Panc1 (cell line): ENCODE results near the gene CYP39A1. TPM values are rescaled to one million over a fixed set of nuclear protein-coding genes. Genes with fewer than 3 reads are reported as not detected.

Source experiments
- ATAC-seq: fragments of 200-7000 bp; cut with Tn5 transposase; 2 replicates; pipeline ENCODE4 v1.9.1; 2020; ENCODE audit warnings: mild to moderate bottlenecking, moderate library complexity
- BruUV-seq: library from RNA; stranded (reverse); fragments of 400-500 nt; replicated peaks from 2 replicates; lab custom pipeline; 2021; lab: Mats Ljungman, UMichigan
- CTCF ChIA-PET: fragments of 300-600 bp; sonication (Branson Sonifier 250); formaldehyde crosslinking; loops from one replicate; lab custom pipeline; 2022; ENCODE audit warnings: antibody characterized with exemption; lab: Charles Lee
- POLR2A ChIA-PET: fragments of 300-600 bp; sonication (Branson Sonifier 250); formaldehyde crosslinking; loops from one replicate; lab custom pipeline; 2022; ENCODE audit warnings: antibody characterized with exemption; lab: Charles Lee
- DNase-seq: peaks from one replicate; pipeline ENCODE4 v3.0.0-alpha.2; 2010; ENCODE audit warnings: low read depth, low spot score
- H3K27ac ChIP-seq: 2 replicates; pipeline ENCODE4 v1.5.1; 2011; ENCODE audit warnings: mild to moderate bottlenecking, low read length, inconsistent platforms
- H3K27me3 ChIP-seq: fragments of 200-500 bp; sonication (Bioruptor generic); 2 replicates; pipeline ENCODE4 v1.6.0; 2014; ENCODE audit warnings: low read length, inconsistent platforms; ENCODE audit not compliant: control insufficient read depth, insufficient read depth
- H3K36me3 ChIP-seq: fragments of 200-500 bp; sonication (Bioruptor generic); 2 replicates; pipeline ENCODE4 v1.5.1; 2014; ENCODE audit warnings: inconsistent platforms, mild to moderate bottlenecking, low read length, moderate library complexity; ENCODE audit not compliant: control insufficient read depth, insufficient read depth
- H3K4me1 ChIP-seq: 2 replicates; pipeline ENCODE4 v1.5.1; 2011; ENCODE audit warnings: inconsistent platforms, mild to moderate bottlenecking, low read length, moderate library complexity; ENCODE audit not compliant: control insufficient read depth, insufficient read depth
- H3K4me3 ChIP-seq, 2 experiments: 2 replicates each; pipeline ENCODE4 v1.5.1; 2011 to 2012; ENCODE audit warnings: low read depth in 2 of 2, low read length in 2 of 2, mild to moderate bottlenecking in 2 of 2, inconsistent platforms in 1 of 2, moderate library complexity in 1 of 2
- H3K9me3 ChIP-seq: fragments of 200-500 bp; sonication (Bioruptor generic); 2 replicates; pipeline ENCODE4 v1.5.1; 2014; ENCODE audit warnings: low read depth, mild to moderate bottlenecking, inconsistent platforms, low read length, moderate library complexity; ENCODE audit not compliant: control insufficient read depth, insufficient read depth
- POLR2AphosphoS5 ChIP-seq: IDR thresholded peaks from 2 replicates; pipeline ENCODE4 v1.6.1; 2012; ENCODE audit warnings: mild to moderate bottlenecking, low read depth, low read length, moderate library complexity
- SIN3A ChIP-seq: IDR thresholded peaks from 2 replicates; pipeline ENCODE4 v1.6.1; 2012; ENCODE audit warnings: low read depth, mild to moderate bottlenecking, low read length, moderate library complexity, borderline replicate concordance; ENCODE audit not compliant: insufficient read depth
- TCF7L2 ChIP-seq: IDR thresholded peaks from 2 replicates; pipeline ENCODE4 v1.6.1; 2011; ENCODE audit warnings: mild to moderate bottlenecking, low read depth, low read length, inconsistent platforms
- in situ Hi-C: cut with HindIII; loops from 2 replicates; pipeline ENCODE4 v1.10.0; 2016; ENCODE audit warnings: low sequenced_read_pairs, low pct_unique_long_range_greater_than_20kb
- intact Hi-C: fragments of 100-400 bp; cut with micrococcal nuclease; formaldehyde crosslinking; loops from one replicate; pipeline ENCODE4 v1.10.0; 2022; ENCODE audit not compliant: unreplicated experiment
- total RNA-seq: library from RNA; stranded (reverse); gene quantifications from one replicate; pipeline ENCODE4 v1.2.1, GENCODE V29; 2021; ENCODE audit not compliant: unreplicated experiment
- TF ChIP-seq, protein P1 (sequence below), 2 experiments: IDR thresholded peaks; 2 replicates each; pipeline ENCODE4 v1.6.1; 2011 to 2012; ENCODE audit warnings: low read depth in 2 of 2, control low read depth in 1 of 2, low read length in 1 of 2, mild to moderate bottlenecking in 1 of 2, moderate library complexity in 1 of 2; ENCODE audit not compliant: insufficient read depth in 1 of 2
- TF ChIP-seq, protein P2 (sequence below): fragments of 450-650 bp; IDR thresholded peaks from 2 replicates; pipeline ENCODE4 v1.5.1; 2017; ENCODE audit warnings: mild to moderate bottlenecking

CYP39A1 gene
- total RNA-seq, 1 experiment from 2014 or later = 0.72 TPM

DNA sequence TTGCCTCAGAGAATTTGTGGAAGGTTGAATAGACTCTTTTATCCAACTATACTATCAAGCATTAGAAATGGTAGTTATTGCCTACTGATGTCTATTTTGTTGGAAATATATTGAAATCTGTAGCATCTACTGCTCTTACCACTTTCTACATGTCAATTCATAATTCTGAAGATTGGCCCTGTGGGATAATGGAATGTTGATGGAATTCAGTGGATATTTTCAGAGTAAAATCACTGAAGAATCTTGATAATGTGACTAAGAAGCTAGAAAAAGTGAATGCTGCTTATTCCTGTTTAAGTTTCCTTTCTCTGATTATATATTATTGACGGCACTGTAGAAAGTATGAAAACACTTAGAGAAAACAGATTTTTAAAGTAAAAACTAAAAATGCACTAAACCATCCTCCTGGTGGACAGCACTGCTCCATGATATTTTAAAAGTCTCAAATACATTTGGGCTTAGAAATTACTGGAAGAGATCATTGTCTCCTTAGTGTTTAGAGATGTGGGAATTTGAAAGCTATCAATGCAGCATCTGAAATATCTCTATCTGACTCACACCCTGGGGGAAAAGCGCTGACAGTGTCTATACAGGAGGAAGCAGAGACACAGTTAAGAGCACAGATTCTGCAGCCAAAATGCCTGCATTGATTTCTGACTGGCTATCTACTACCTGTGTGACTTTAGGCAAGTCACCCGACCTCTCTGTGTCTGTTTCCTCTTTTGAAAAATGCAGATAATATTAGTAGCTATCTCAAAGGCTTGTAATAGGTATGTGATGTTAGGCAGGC is 123.5 kb downstream of the CYP39A1 start:
- Histone ChIP-seq H3K27ac (no peak overlapping the region), H3K9me3 (no peaks in the 10 kb centered on the region), H3K4me1 (no peaks in the 10 kb centered on the region), H3K36me3 (no peaks in the 10 kb centered on the region), H3K27me3 (no peaks in the 10 kb centered on the region), H3K4me3 (no peak overlapping the region)
- ATAC-seq (no peak), DNase-seq (no peak)
- no TSS peak for BruUV-seq
- in situ Hi-C loops (no loop called here), intact Hi-C loops (no loop called here)
- CTCF ChIA-PET = no interaction called here
- POLR2A ChIA-PET = no interaction called here
- TF ChIP-seq, protein P1, sequence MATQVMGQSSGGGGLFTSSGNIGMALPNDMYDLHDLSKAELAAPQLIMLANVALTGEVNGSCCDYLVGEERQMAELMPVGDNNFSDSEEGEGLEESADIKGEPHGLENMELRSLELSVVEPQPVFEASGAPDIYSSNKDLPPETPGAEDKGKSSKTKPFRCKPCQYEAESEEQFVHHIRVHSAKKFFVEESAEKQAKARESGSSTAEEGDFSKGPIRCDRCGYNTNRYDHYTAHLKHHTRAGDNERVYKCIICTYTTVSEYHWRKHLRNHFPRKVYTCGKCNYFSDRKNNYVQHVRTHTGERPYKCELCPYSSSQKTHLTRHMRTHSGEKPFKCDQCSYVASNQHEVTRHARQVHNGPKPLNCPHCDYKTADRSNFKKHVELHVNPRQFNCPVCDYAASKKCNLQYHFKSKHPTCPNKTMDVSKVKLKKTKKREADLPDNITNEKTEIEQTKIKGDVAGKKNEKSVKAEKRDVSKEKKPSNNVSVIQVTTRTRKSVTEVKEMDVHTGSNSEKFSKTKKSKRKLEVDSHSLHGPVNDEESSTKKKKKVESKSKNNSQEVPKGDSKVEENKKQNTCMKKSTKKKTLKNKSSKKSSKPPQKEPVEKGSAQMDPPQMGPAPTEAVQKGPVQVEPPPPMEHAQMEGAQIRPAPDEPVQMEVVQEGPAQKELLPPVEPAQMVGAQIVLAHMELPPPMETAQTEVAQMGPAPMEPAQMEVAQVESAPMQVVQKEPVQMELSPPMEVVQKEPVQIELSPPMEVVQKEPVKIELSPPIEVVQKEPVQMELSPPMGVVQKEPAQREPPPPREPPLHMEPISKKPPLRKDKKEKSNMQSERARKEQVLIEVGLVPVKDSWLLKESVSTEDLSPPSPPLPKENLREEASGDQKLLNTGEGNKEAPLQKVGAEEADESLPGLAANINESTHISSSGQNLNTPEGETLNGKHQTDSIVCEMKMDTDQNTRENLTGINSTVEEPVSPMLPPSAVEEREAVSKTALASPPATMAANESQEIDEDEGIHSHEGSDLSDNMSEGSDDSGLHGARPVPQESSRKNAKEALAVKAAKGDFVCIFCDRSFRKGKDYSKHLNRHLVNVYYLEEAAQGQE (IDR thresholded peaks at IDR 0.05; ENCODE audit: insufficient read depth in 1 of 2, low read depth in 2 of 2, low read length in 1 of 2) = no peak
- TF ChIP-seq POLR2AphosphoS5 (no peak), TCF7L2 (no peak), SIN3A (no peak)
- TF ChIP-seq, protein P2, sequence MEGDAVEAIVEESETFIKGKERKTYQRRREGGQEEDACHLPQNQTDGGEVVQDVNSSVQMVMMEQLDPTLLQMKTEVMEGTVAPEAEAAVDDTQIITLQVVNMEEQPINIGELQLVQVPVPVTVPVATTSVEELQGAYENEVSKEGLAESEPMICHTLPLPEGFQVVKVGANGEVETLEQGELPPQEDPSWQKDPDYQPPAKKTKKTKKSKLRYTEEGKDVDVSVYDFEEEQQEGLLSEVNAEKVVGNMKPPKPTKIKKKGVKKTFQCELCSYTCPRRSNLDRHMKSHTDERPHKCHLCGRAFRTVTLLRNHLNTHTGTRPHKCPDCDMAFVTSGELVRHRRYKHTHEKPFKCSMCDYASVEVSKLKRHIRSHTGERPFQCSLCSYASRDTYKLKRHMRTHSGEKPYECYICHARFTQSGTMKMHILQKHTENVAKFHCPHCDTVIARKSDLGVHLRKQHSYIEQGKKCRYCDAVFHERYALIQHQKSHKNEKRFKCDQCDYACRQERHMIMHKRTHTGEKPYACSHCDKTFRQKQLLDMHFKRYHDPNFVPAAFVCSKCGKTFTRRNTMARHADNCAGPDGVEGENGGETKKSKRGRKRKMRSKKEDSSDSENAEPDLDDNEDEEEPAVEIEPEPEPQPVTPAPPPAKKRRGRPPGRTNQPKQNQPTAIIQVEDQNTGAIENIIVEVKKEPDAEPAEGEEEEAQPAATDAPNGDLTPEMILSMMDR = no peak

DNA sequence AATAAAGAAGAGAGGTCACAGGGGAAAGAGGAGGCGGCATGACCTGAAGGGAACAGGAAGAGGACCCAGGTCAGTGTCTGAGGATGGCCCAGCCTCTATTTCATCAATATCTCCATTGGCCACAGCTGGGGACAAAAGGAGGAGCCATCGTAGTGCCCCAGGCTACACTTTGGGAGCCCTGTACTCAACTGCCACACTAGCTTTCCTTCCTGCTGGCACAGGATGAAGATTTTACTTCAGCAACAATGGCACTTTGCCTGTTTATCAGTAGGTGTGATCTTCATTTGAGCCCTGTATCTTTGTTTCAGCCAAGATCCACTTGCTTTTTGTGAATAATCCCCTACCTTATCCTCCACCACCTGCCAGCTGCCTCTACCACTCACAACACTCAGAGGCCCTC is 126.0 kb downstream of the CYP39A1 start:
- Histone ChIP-seq H3K27ac (no peak overlapping the region), H3K36me3 (no peaks in the 10 kb centered on the region), H3K4me3 (no peak overlapping the region), H3K4me1 (no peaks in the 10 kb centered on the region), H3K27me3 (no peaks in the 10 kb centered on the region), H3K9me3 (no peaks in the 10 kb centered on the region)
- POLR2A ChIA-PET = no interaction called here
- no TSS peak for BruUV-seq
- CTCF ChIA-PET = no interaction called here
- intact Hi-C loops (no loop called here), in situ Hi-C loops (no loop called here)
- no peak for ATAC-seq
- no peak for DNase-seq
- TF ChIP-seq TCF7L2 (no peak), SIN3A (no peak), POLR2AphosphoS5 (no peak)

DNA sequence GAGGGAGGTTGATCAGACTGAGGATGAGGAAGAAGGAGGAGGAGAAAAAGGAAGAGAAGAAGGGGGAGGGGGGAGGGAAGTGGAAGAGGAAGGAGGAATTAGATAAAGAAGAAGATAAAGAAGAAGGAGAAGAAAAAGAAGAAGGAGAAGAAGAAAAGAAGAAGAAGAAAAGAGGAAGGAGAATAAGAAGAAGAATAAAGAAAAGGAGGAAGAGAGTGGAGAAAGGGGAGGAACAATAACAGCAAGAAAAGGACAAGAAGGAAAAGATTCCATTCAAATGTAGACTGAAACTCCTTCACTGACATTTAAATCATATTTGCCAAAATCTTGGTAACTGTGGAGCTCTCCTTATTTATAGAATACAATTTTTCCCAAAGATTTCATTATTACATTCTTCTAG is 127.0 kb downstream of the CYP39A1 start:
- CTCF ChIA-PET = no interaction called here
- no peak overlapping the region for H3K4me3 ChIP-seq
- H3K4me1 ChIP-seq = no peaks in the 10 kb centered on the region
- intact Hi-C loops (no loop called here), in situ Hi-C loops (no loop called here)
- ATAC-seq = no peak
- no peaks in the 10 kb centered on the region for H3K36me3 ChIP-seq
- H3K27ac ChIP-seq = no peak overlapping the region
- TF ChIP-seq POLR2AphosphoS5 (no peak), SIN3A (no peak), TCF7L2 (no peak)
- TF ChIP-seq, protein P1 (IDR thresholded peaks at IDR 0.05; ENCODE audit: insufficient read depth in 1 of 2, low read depth in 2 of 2, low read length in 1 of 2) = no peak
- TF ChIP-seq, protein P2 = no peak
- DNase-seq = no peak
- POLR2A ChIA-PET = no interaction called here
- no peaks in the 10 kb centered on the region for H3K9me3 ChIP-seq
- BruUV-seq = no TSS peak
- H3K27me3 ChIP-seq = no peaks in the 10 kb centered on the region
